Tibial artery (tissue), 4 donors: ENCODE results near the gene WFDC12.
"Not testable (repeated sequence)": the region's sequence is repeated elsewhere in the genome, so short reads cannot be mapped to it uniquely, and the experiment has no call there.

Experiments
- DNase-seq, 2 donors: peaks; one replicate each; pipeline ENCODE4 v3.0.0-alpha.2; 2019
- H3K27ac ChIP-seq, 2 donors: fragments of 200-600 bp; sonication (generic) in 1 of 2; 1 replicate in 1 of 2; 2 replicates in 1 of 2; pipeline ENCODE4 v1.5.1; 2018 to 2019; ENCODE audit warnings: mild to moderate bottlenecking in 1 of 2
- H3K27me3 ChIP-seq, 2 donors: fragments of 200-600 bp; sonication (generic) in 1 of 2; one replicate each; pipeline versions ENCODE4 v1.5.1 to v1.6.0; 2016 to 2019
- H3K36me3 ChIP-seq, 3 donors: fragments of 200-600 bp; sonication (generic) in 2 of 3; one replicate each; pipeline ENCODE4 v1.5.1; 2016 to 2019; ENCODE audit warnings: mild to moderate bottlenecking in 2 of 3
- H3K4me1 ChIP-seq, 4 donors: fragments of 200-600 bp; sonication (generic) in 2 of 4; 1 replicate in 3 of 4; 2 replicates in 1 of 4; pipeline ENCODE4 v1.5.1; 2016 to 2019
- H3K4me3 ChIP-seq, 2 donors: fragments of 200-600 bp; sonication (generic) in 1 of 2; 1 replicate in 1 of 2; 2 replicates in 1 of 2; pipeline ENCODE4 v1.5.1; 2018 to 2019; ENCODE audit warnings: mild to moderate bottlenecking in 2 of 2
- H3K9me3 ChIP-seq, 3 donors: fragments of 200-600 bp; sonication (generic) in 1 of 3; one replicate each; pipeline ENCODE4 v1.5.1; 2016 to 2019
- CTCF ChIP-seq, 2 experiments: fragments of 200-600 bp in 1 of 2; fragments of 450-650 bp in 1 of 2; IDR thresholded peaks; one replicate each; pipeline ENCODE4 v1.5.1; 2017 to 2019; ENCODE audit warnings: antibody characterized with exemption in 2 of 2, mild to moderate bottlenecking in 1 of 2, moderate library complexity in 1 of 2
- intact Hi-C: fragments of 100-400 bp; cut with DNase I; formaldehyde crosslinking; loops from one replicate; pipeline ENCODE4 v1.15.0; 2023; ENCODE audit warnings: low total_unique reads

The WFDC12 gene

GRCh38 chr20:45149062-45149461 lies 24.8 kb upstream of the WFDC12 start:
- DNase-seq, result no peak
- H3K27me3 ChIP-seq, result peaks cover 0 to 3% of the 10 kb centered on the region in 2 donors
- TF ChIP-seq CTCF (IDR thresholded peaks at IDR 0.05), result no peak
- intact Hi-C loops, result no loop called here
- no peaks in the 10 kb centered on the region for H3K9me3 ChIP-seq
- H3K4me1 ChIP-seq, result no peaks in the 10 kb centered on the region
- H3K27ac ChIP-seq, result no peak overlapping the region
- no peaks in the 10 kb centered on the region for H3K36me3 ChIP-seq
- H3K4me3 ChIP-seq, result no peak overlapping the region

- H3K27ac ChIP-seq, result no peak overlapping the region
- intact Hi-C loops, result no loop called here
- no peak for DNase-seq
- no peaks in the 10 kb centered on the region for H3K9me3 ChIP-seq
- TF ChIP-seq CTCF (IDR thresholded peaks at IDR 0.05), result no peak
- H3K4me3 ChIP-seq, result no peak overlapping the region
- H3K36me3 ChIP-seq, result no peaks in the 10 kb centered on the region
- no peaks in the 10 kb centered on the region for H3K4me1 ChIP-seq
- H3K27me3 ChIP-seq, result peaks cover 0 to 3% of the 10 kb centered on the region in 2 donors
These were observed 16.6 kb upstream of the WFDC12 start for GRCh38 chr20:45140836-45141235.

- DNase-seq, H3K4me3 ChIP-seq, H3K9me3 ChIP-seq, H3K36me3 ChIP-seq, H3K27ac ChIP-seq, H3K4me1 ChIP-seq, intact Hi-C loops, H3K27me3 ChIP-seq: not testable (repeated sequence)
These were observed 15.6 kb upstream of the WFDC12 start for GRCh38 chr20:45139733-45140375.

- TF ChIP-seq CTCF (IDR thresholded peaks at IDR 0.05), result peak; percentile 13 to 30
- Histone ChIP-seq H3K4me3 (no peak overlapping the region), H3K4me1 (no peaks in the 10 kb centered on the region), H3K27me3 (peaks cover 0 to 9% of the 10 kb centered on the region in 2 donors), H3K36me3 (no peaks in the 10 kb centered on the region), H3K9me3 (no peaks in the 10 kb centered on the region), H3K27ac (no peak overlapping the region)
- no peak for DNase-seq
- intact Hi-C loops, result no loop called here
These were observed 14.5 kb upstream of the WFDC12 start for GRCh38 chr20:45138561-45139300.

- Histone ChIP-seq H3K4me3 (no peak overlapping the region), H3K27ac (no peak overlapping the region), H3K36me3 (no peaks in the 10 kb centered on the region), H3K4me1 (no peaks in the 10 kb centered on the region), H3K9me3 (no peaks in the 10 kb centered on the region), H3K27me3 (peaks cover 0 to 9% of the 10 kb centered on the region in 2 donors)
- DNase-seq, result no peak
- intact Hi-C loops, result no loop called here
- no peak for TF ChIP-seq CTCF (IDR thresholded peaks at IDR 0.05)
These were observed 12.6 kb upstream of the WFDC12 start for GRCh38 chr20:45136911-45137310.

GRCh38 chr20:45128099-45128498 lies 3.8 kb upstream of the WFDC12 start:
- intact Hi-C loops, result no loop called here
- no peak for DNase-seq
- H3K36me3 ChIP-seq, result no peaks in the 10 kb centered on the region
- H3K27me3 ChIP-seq, result peaks cover 0 to 6% of the 10 kb centered on the region in 2 donors
- no peaks in the 10 kb centered on the region for H3K4me1 ChIP-seq
- H3K27ac ChIP-seq, result no peak overlapping the region
- no peak overlapping the region for H3K4me3 ChIP-seq
- TF ChIP-seq CTCF (IDR thresholded peaks at IDR 0.05), result no peak
- H3K9me3 ChIP-seq, result no peaks in the 10 kb centered on the region
